Epithelial cell of proximal tubule (primary cell): ENCODE measurements around the gene FNDC3B. TPM values are rescaled to one million over a fixed set of nuclear protein-coding genes. Genes with fewer than 3 reads are reported as not detected.

Experiments used
- DNase-seq: peaks from one replicate; pipeline ENCODE4 v3.0.0-alpha.2; 2011; ENCODE audit warnings: low read depth
- H3K4me3 ChIP-seq: 2 replicates; pipeline ENCODE4 v1.5.1; 2011; ENCODE audit warnings: low read depth, mild to moderate bottlenecking, low read length
- CTCF ChIP-seq: conservative IDR thresholded peaks from 2 replicates; pipeline ENCODE4 v1.5.1; 2012; ENCODE audit warnings: low read depth, mild to moderate bottlenecking, low read length
- total RNA-seq: library from RNA; depleted of rRNA; stranded (reverse); fragments of >200 nt; gene quantifications from 2 replicates; pipeline ENCODE4 v1.2.3, GENCODE V29; 2015

FNDC3B gene
- total RNA-seq, 1 donor from 2014 or later, result 37.3 TPM

- no peak overlapping the region for H3K4me3 ChIP-seq
- TF ChIP-seq CTCF, result no peak
- DNase-seq, result no peak
Measured at GRCh38 chr3:172388412-172389078, 349.2 kb downstream of the FNDC3B start.

- H3K4me3 ChIP-seq, result no peak overlapping the region
- no peak for DNase-seq
- no peak for TF ChIP-seq CTCF
Measured at GRCh38 chr3:172390792-172391191, 351.4 kb downstream of the FNDC3B start.

- no peak for DNase-seq
- no peak for TF ChIP-seq CTCF
- no peak overlapping the region for H3K4me3 ChIP-seq
Measured at GRCh38 chr3:172391592-172392302, 352.4 kb downstream of the FNDC3B start.

GRCh38 chr3:172394692-172395091, 355.3 kb downstream of the FNDC3B start:
- no peak for DNase-seq
- no peak overlapping the region for H3K4me3 ChIP-seq
- TF ChIP-seq CTCF, result no peak

GRCh38 chr3:172396400-172396799, 357.0 kb downstream of the FNDC3B start:
- no peak for TF ChIP-seq CTCF
- no peak overlapping the region for H3K4me3 ChIP-seq
- DNase-seq, result no peak

- DNase-seq, result no peak
- no peak for TF ChIP-seq CTCF
- no peak overlapping the region for H3K4me3 ChIP-seq
Measured at GRCh38 chr3:172397716-172398405, 358.5 kb downstream of the FNDC3B start.
